Measurements from ENCODE around the gene YAF2.

GRCh38 chr12:42145197-42145549 lies 92.9 kb downstream of the YAF2 start:
- no peak for TF ChIP-seq CTCF (IDR thresholded peaks at IDR 0.05)
- TF ChIP-seq EZH2 (IDR thresholded peaks at IDR 0.05): no peak
